Bronchial epithelial cell (primary cell): ENCODE data around the gene MDM2. TPM values are rescaled to one million over a fixed set of nuclear protein-coding genes. Genes with fewer than 3 reads are reported as not detected.
A peak's percentile ranks its signal among the peaks of the same experiment; 100 is the strongest.

Experiments used
- DNase-seq: peaks from one replicate; pipeline ENCODE4 v3.0.0-alpha.2; 2010; ENCODE audit warnings: low read depth
- FAIRE-seq: peaks from 2 replicates; lab custom pipeline; 2011; peaks lifted over from hg19 to GRCh38; lab: Jason Lieb, UNC
- H3K27me3 ChIP-seq: 2 replicates; pipeline ENCODE4 v1.5.1; 2011; ENCODE audit warnings: low read length; ENCODE audit not compliant: control insufficient read depth, insufficient read depth
- H3K36me3 ChIP-seq: 2 replicates; pipeline ENCODE4 v1.5.1; 2011; ENCODE audit warnings: low read length; ENCODE audit not compliant: control insufficient read depth, insufficient read depth
- H3K4me3 ChIP-seq: 2 replicates; pipeline ENCODE4 v1.5.1; 2011; ENCODE audit warnings: mild to moderate bottlenecking, low read depth, low read length, control low read depth
- CTCF ChIP-seq: IDR thresholded peaks from 2 replicates; pipeline ENCODE4 v1.5.1; 2011; ENCODE audit warnings: mild to moderate bottlenecking, moderate library complexity, low read length, control low read depth, inconsistent platforms; ENCODE audit not compliant: insufficient read depth, severe bottlenecking
- total RNA-seq: library from RNA; depleted of rRNA; stranded (reverse); fragments of >200 nt; gene quantifications from 2 replicates; pipeline ENCODE4 v1.2.1, GENCODE V29; 2014

The MDM2 gene
- total RNA-seq, 1 donor from 2014 or later = 116 TPM

GRCh38 chr12:68771223-68771925 lies 36.6 kb upstream of the MDM2 start:
- no peaks in the 10 kb centered on the region for H3K27me3 ChIP-seq
- peaks cover 2% of the 10 kb centered on the region for H3K36me3 ChIP-seq
- DNase-seq (no peak), FAIRE-seq (no peak)
- no peak for TF ChIP-seq CTCF
- H3K4me3 ChIP-seq = no peak overlapping the region

GRCh38 chr12:68772714-68773113 lies 35.3 kb upstream of the MDM2 start:
- DNase-seq = no peak
- FAIRE-seq = no peak
- H3K36me3 ChIP-seq = no peaks in the 10 kb centered on the region
- no peaks in the 10 kb centered on the region for H3K27me3 ChIP-seq
- no peak for TF ChIP-seq CTCF
- no peak overlapping the region for H3K4me3 ChIP-seq

- Histone ChIP-seq H3K27me3 (no peaks in the 10 kb centered on the region), H3K36me3 (no peaks in the 10 kb centered on the region), H3K4me3 (no peak overlapping the region)
- TF ChIP-seq CTCF = no peak
- FAIRE-seq (no peak), DNase-seq (no peak)
Measured at GRCh38 chr12:68773582-68773981, 34.4 kb upstream of the MDM2 start.

GRCh38 chr12:68775121-68775630 lies 32.8 kb upstream of the MDM2 start:
- DNase-seq (no peak), FAIRE-seq (no peak)
- no peak for TF ChIP-seq CTCF

GRCh38 chr12:68776976-68777610 lies 30.9 kb upstream of the MDM2 start:
- Histone ChIP-seq H3K4me3 (no peak overlapping the region), H3K36me3 (no peaks in the 10 kb centered on the region), H3K27me3 (no peaks in the 10 kb centered on the region)
- no peak for DNase-seq
- FAIRE-seq = peak; percentile 62
- TF ChIP-seq CTCF = no peak

More at GRCh38 chr12:68775121-68775630, 32.8 kb upstream of the MDM2 start:
- no peaks in the 10 kb centered on the region for H3K36me3 ChIP-seq
- no peaks in the 10 kb centered on the region for H3K27me3 ChIP-seq
- H3K4me3 ChIP-seq = no peak overlapping the region
